ENCODE data around the gene ACACB. TPM values are rescaled to one million over a fixed set of nuclear protein-coding genes. Genes with fewer than 3 reads are reported as not detected.

The ACACB gene
- polyA plus RNA-seq, 2 of the 4 experiments (the other 2 are of a cell fraction), result 6.8 to 7.6 TPM

DNA sequence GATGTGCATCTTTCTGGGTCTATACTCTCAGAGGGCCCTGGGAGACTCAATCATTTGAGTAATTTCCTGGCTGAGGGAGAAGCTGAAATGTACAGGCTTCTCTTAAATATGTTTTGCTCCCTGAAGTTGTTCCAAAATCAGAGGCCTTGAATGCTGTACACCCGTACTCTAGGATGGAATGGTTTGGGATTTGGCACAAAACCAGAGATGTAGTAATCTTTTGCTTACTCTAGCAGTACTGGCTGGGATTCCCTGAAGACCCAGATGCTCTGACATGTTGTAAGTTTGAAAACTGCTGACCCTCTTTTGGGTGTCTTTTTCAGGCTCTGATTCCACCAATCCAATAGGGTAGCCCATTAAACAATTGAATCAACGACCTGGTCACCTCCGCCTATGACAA, 10.4 kb downstream of the ACACB start:
- FAIRE-seq (no peak), ATAC-seq (no peak), DNase-seq (ENCODE audit: low read depth in 1 of 2, low spot score in 1 of 2) (no peak)
- 54% methylated on average over 3 of the region's 3 CpGs for WGBS (ENCODE audit: missing lambda C conversion rate)
- no peak overlapping the region for H3K4me3 ChIP-seq
- ChIA-PET POLR2A (no interaction called here), CTCF (interaction anchor here (1.5 to 2.8 kb wide), 2 partner anchors 12 to 14 kb away, joined by 3 to 20 read pairs; no protein-coding TSS in a partner anchor)
- no peak overlapping the region for H3K4me2 ChIP-seq
- H3K4me1 ChIP-seq, result peaks cover 8% of the 10 kb centered on the region; the same call in 1 of the 3 replicates
- H3K27ac ChIP-seq, result no peak overlapping the region
- TF ChIP-seq POLR2A (IDR thresholded peaks at IDR 0.05; ENCODE audit: low read length), result no peak
- TF ChIP-seq HOXB5 (CRISPR knock-in tag; IDR thresholded peaks at IDR 0.05), result no peak
- TF ChIP-seq NFE2L2 (conservative IDR thresholded peaks at IDR 0.05; ENCODE audit: low read length), result no peak
- no peak for TF ChIP-seq CBX2 (IDR thresholded peaks at IDR 0.05; ENCODE audit: borderline replicate concordance, low read depth)
- no peak for TF ChIP-seq HDAC2 (IDR thresholded peaks at IDR 0.05)
- no peak for TF ChIP-seq JUNB (IDR thresholded peaks at IDR 0.05)
- no peak for TF ChIP-seq MAZ (IDR thresholded peaks at IDR 0.05; ENCODE audit: borderline replicate concordance, low read depth, low read length)
- TF ChIP-seq, protein P1, sequence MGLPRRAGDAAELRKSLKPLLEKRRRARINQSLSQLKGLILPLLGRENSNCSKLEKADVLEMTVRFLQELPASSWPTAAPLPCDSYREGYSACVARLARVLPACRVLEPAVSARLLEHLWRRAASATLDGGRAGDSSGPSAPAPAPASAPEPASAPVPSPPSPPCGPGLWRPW (IDR thresholded peaks at IDR 0.05), result no peak
- no peak for TF ChIP-seq BHLHE40 (IDR thresholded peaks at IDR 0.05; ENCODE audit: low read depth, low read length)
- TF ChIP-seq, protein P2, sequence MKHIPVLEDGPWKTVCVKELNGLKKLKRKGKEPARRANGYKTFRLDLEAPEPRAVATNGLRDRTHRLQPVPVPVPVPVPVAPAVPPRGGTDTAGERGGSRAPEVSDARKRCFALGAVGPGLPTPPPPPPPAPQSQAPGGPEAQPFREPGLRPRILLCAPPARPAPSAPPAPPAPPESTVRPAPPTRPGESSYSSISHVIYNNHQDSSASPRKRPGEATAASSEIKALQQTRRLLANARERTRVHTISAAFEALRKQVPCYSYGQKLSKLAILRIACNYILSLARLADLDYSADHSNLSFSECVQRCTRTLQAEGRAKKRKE (CRISPR knock-in tag; IDR thresholded peaks at IDR 0.05; ENCODE audit: low read depth), result no peak
- no peak for TF ChIP-seq ZSCAN20 (CRISPR knock-in tag; IDR thresholded peaks at IDR 0.05)
- no peak for TF ChIP-seq CEBPB (IDR thresholded peaks at IDR 0.05)
- no peak for TF ChIP-seq CBX8 (IDR thresholded peaks at IDR 0.05)
- H3K9me3 ChIP-seq, result no peaks in the 10 kb centered on the region

DNA sequence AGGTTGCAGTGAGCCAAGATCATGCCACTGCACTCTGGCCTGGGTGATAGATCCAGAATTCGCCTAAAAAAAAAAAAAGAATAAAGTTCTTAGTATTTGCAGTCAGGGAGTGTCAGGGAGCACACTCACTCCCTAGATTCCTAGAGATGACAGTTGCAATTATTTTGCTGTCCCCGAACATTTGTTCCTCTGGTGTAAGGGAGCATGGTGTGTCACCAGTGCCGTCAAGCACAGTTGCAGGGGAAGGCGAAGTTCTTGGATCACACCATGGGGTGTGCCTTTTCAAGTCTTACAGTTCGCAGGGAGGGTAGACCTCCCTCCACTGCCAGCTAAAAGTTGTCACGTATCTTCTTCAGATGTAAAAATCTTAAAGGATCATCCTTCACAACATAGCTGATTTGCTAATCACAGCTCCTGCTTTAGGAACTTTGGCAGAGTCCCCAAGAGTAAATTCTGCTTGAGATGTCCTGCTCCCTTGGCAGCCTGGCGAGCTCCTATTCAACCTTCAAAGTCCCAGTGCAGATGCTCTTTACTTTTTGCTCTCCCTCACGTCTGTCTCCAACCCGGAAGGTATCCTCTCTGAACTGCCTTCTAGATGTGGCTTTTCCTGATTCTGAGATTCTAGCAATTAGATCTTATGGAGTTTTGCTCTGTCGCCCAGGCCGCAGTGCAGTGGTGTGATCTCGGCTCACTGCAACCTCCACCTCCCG, 11.3 kb downstream of the ACACB start:
- ATAC-seq (no peak), FAIRE-seq (no peak), DNase-seq (ENCODE audit: low read depth in 1 of 2, low spot score in 1 of 2) (no peak)
- H3K4me2 ChIP-seq, result no peak overlapping the region
- no peak overlapping the region for H3K4me3 ChIP-seq
- 91% methylated on average over 13 of the region's 13 CpGs for WGBS (ENCODE audit: missing lambda C conversion rate)
- H3K27ac ChIP-seq, result no peak overlapping the region
- H3K9me3 ChIP-seq, result no peaks in the 10 kb centered on the region
- ChIA-PET CTCF (interaction anchor here (0.6 to 2.8 kb wide), 3 partner anchors 12 to 91 kb away, joined by 3 to 20 read pairs (median 3); no protein-coding TSS in a partner anchor), POLR2A (no interaction called here)
- no peak for TF ChIP-seq CBX8 (IDR thresholded peaks at IDR 0.05)
- no peak for TF ChIP-seq CHD4 (IDR thresholded peaks at IDR 0.05; ENCODE audit: borderline replicate concordance)
- TF ChIP-seq FOSL2 (IDR thresholded peaks at IDR 0.05), result no peak
- no peak for TF ChIP-seq FOSL2 (CRISPR knock-in tag; IDR thresholded peaks at IDR 0.05)
- TF ChIP-seq, protein P3, sequence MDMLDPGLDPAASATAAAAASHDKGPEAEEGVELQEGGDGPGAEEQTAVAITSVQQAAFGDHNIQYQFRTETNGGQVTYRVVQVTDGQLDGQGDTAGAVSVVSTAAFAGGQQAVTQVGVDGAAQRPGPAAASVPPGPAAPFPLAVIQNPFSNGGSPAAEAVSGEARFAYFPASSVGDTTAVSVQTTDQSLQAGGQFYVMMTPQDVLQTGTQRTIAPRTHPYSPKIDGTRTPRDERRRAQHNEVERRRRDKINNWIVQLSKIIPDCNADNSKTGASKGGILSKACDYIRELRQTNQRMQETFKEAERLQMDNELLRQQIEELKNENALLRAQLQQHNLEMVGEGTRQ (IDR thresholded peaks at IDR 0.05), result no peak
- TF ChIP-seq, protein P4, sequence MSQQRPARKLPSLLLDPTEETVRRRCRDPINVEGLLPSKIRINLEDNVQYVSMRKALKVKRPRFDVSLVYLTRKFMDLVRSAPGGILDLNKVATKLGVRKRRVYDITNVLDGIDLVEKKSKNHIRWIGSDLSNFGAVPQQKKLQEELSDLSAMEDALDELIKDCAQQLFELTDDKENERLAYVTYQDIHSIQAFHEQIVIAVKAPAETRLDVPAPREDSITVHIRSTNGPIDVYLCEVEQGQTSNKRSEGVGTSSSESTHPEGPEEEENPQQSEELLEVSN (IDR thresholded peaks at IDR 0.05; ENCODE audit: borderline replicate concordance, low read depth), result no peak
- no peak for TF ChIP-seq JUNB (IDR thresholded peaks at IDR 0.05)
- no peak for TF ChIP-seq GATA3 (IDR thresholded peaks at IDR 0.05; ENCODE audit: borderline replicate concordance)
- no peak for TF ChIP-seq RNF2 (IDR thresholded peaks at IDR 0.05; ENCODE audit: borderline replicate concordance, low read depth)
- peaks cover 8% of the 10 kb centered on the region; the same call in 1 of the 3 replicates for H3K4me1 ChIP-seq

DNA sequence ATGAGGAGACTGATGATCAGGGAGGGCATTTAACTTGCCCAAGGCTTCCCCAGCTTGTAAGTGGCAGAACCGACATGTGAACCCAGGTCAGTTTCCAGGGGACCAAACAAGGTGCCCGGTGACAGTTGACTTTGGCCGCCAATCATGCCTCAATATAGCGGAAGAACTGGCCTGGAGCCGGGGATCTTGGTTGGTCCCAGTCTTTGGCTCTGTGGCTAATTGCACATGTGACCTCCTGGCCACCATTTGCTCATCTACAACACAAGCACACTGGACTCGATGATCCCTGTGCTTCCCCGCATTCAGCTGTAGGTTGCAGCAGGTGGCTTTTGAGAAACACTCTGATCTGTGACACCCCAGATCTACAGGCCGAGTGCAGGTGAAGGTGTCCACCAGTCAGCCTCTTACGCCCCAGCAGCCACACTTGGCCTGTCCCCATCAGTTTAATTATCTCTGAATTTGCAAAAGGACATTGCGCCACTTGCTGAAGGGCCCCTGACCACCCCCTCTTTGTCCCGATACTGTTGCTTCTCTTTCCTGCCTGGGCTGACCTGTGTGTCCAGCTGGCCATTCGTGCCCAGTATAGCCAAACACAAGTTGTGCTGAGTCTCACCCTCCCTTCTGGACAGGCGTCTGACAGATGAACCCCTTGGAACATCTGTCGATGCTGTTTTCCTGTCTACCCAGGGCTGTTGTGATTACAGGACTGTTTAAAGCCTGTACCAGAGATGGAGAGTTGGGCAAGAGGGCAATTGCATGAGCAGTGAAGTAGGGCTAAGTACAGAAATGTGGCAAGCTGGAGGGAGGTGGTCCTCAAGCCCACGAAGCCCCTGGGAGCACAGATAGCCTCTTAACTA, 14.1 kb downstream of the ACACB start:
- DNase-seq (ENCODE audit: low read depth in 1 of 2, low spot score in 1 of 2), result no peak
- Histone ChIP-seq H3K4me3 (no peak overlapping the region), H3K9me3 (no peaks in the 10 kb centered on the region), H3K4me2 (no peak overlapping the region), H3K27ac (no peak overlapping the region), H3K4me1 (peaks cover 8% of the 10 kb centered on the region; the same call in 1 of the 3 replicates)
- FAIRE-seq, result no peak
- CTCF ChIA-PET, result interaction anchor here (0.7 to 1.6 kb wide), 7 partner anchors 10 to 255 kb away, joined by 3 to 5 read pairs (median 3); no protein-coding TSS in a partner anchor
- 75% methylated on average over 15 of the region's 15 CpGs for WGBS (ENCODE audit: missing lambda C conversion rate)
- POLR2A ChIA-PET, result no interaction called here
- ATAC-seq, result peak; percentile 13 to 24; a peak in 1 of 6 replicates
- TF ChIP-seq CBX8 (IDR thresholded peaks at IDR 0.05), result no peak
- TF ChIP-seq CHD4 (IDR thresholded peaks at IDR 0.05; ENCODE audit: borderline replicate concordance), result no peak
- no peak for TF ChIP-seq MAFK (IDR thresholded peaks at IDR 0.05; ENCODE audit: partially characterized antibody)
- no peak for TF ChIP-seq BHLHE40 (IDR thresholded peaks at IDR 0.05; ENCODE audit: low read depth, low read length)
- TF ChIP-seq NFE2L2 (conservative IDR thresholded peaks at IDR 0.05; ENCODE audit: low read length), result no peak
- TF ChIP-seq, protein P3 (IDR thresholded peaks at IDR 0.05), result no peak
- TF ChIP-seq, protein P5, sequence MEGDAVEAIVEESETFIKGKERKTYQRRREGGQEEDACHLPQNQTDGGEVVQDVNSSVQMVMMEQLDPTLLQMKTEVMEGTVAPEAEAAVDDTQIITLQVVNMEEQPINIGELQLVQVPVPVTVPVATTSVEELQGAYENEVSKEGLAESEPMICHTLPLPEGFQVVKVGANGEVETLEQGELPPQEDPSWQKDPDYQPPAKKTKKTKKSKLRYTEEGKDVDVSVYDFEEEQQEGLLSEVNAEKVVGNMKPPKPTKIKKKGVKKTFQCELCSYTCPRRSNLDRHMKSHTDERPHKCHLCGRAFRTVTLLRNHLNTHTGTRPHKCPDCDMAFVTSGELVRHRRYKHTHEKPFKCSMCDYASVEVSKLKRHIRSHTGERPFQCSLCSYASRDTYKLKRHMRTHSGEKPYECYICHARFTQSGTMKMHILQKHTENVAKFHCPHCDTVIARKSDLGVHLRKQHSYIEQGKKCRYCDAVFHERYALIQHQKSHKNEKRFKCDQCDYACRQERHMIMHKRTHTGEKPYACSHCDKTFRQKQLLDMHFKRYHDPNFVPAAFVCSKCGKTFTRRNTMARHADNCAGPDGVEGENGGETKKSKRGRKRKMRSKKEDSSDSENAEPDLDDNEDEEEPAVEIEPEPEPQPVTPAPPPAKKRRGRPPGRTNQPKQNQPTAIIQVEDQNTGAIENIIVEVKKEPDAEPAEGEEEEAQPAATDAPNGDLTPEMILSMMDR (IDR thresholded peaks at IDR 0.05), result no peak
- TF ChIP-seq, protein P6, sequence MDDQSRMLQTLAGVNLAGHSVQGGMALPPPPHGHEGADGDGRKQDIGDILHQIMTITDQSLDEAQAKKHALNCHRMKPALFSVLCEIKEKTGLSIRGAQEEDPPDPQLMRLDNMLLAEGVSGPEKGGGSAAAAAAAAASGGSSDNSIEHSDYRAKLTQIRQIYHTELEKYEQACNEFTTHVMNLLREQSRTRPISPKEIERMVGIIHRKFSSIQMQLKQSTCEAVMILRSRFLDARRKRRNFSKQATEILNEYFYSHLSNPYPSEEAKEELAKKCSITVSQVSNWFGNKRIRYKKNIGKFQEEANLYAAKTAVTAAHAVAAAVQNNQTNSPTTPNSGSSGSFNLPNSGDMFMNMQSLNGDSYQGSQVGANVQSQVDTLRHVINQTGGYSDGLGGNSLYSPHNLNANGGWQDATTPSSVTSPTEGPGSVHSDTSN (IDR thresholded peaks at IDR 0.05), result no peak
- TF ChIP-seq, protein P7, sequence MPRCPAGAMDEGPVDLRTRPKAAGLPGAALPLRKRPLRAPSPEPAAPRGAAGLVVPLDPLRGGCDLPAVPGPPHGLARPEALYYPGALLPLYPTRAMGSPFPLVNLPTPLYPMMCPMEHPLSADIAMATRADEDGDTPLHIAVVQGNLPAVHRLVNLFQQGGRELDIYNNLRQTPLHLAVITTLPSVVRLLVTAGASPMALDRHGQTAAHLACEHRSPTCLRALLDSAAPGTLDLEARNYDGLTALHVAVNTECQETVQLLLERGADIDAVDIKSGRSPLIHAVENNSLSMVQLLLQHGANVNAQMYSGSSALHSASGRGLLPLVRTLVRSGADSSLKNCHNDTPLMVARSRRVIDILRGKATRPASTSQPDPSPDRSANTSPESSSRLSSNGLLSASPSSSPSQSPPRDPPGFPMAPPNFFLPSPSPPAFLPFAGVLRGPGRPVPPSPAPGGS (IDR thresholded peaks at IDR 0.05), result no peak
